ENCODE data around the gene CYP11A1. TPM values are rescaled to one million over a fixed set of nuclear protein-coding genes. Genes with fewer than 3 reads are reported as not detected.

Gene CYP11A1
- total and polyA plus RNA-seq, 4 donors = 0.15 to 0.97 (median 0.69) TPM

- Histone ChIP-seq H3K27ac (ENCODE audit: low read depth in 1 of 2, low read length in 1 of 2) (no peak overlapping the region), H3K27me3 (ENCODE audit: control insufficient read depth in 3 of 3, insufficient read depth in 3 of 3, low read length in 2 of 3) (peaks cover 0 to 5% (median 0%) of the 10 kb centered on the region in 3 donors), H3K4me3 (no peak overlapping the region), H3K9me3 (ENCODE audit: control insufficient read depth in 4 of 4, insufficient read depth in 3 of 4, low read length in 3 of 4) (peaks cover 0 to 2% (median 0%) of the 10 kb centered on the region in 4 donors), H3K9ac (ENCODE audit: insufficient read depth in 1 of 2, low read length in 2 of 2) (no peak overlapping the region), H3K4me1 (ENCODE audit: control insufficient read depth in 5 of 5, insufficient read depth in 5 of 5, low read length in 5 of 5) (no peaks in the 10 kb centered on the region), H3K36me3 (ENCODE audit: control insufficient read depth in 4 of 4, insufficient read depth in 4 of 4, low read length in 4 of 4) (no peaks in the 10 kb centered on the region)
- ATAC-seq (ENCODE audit: insufficient read depth, low FRiP score) (no peak), DNase-seq (no peak)
- TF ChIP-seq CTCF (IDR thresholded peaks at IDR 0.05; ENCODE audit: control extremely low read depth, extremely low read depth) = no peak
Measured at GRCh38 chr15:74289671-74290070, 77.8 kb downstream of the CYP11A1 start.

Small RNA genes lying within 50 kb of the gene (small RNA-seq; reads per million reads assigned to genes)
- gene MIR6881 (ENCODE audit: low replicate concordance) = not detected

Other genes with a start within 250 kb of the CYP11A1 start
- gene ISLR2, start 237.1 kb downstream of the CYP11A1 start, total RNA-seq = 10 to 100 TPM in 1 of 2 donors, under 1 TPM in 1; 0.31 to 10.2 TPM
- gene ISLR2, start 237.1 kb downstream of the CYP11A1 start, polyA plus RNA-seq = under 1 TPM; 0.31 to 0.51 TPM
- gene ISLR, start 193.9 kb downstream of the CYP11A1 start, total RNA-seq = 10 to 100 TPM; 14.6 to 30.4 TPM
- 10 to 100 TPM in 1 of 2 donors, 1 to 10 TPM in 1; 2.8 to 13.8 TPM for gene ISLR, start 193.9 kb downstream of the CYP11A1 start, polyA plus RNA-seq
- 1 to 10 TPM in 1 of 2 donors, under 1 TPM in 1; 0.40 to 2.6 TPM for gene STRA6, start 164.9 kb downstream of the CYP11A1 start, total RNA-seq
- 1 to 10 TPM in 1 of 2 donors, under 1 TPM in 1; 0.49 to 1.1 TPM for gene STRA6, start 164.9 kb downstream of the CYP11A1 start, polyA plus RNA-seq
- gene CCDC33, start 131.3 kb downstream of the CYP11A1 start, total RNA-seq = 10 to 100 TPM in 1 of 2 donors, 1 to 10 TPM in 1; 6.2 to 12.1 TPM
- 10 to 100 TPM in 1 of 2 donors, 1 to 10 TPM in 1; 4.3 to 14.1 TPM for gene CCDC33, start 131.3 kb downstream of the CYP11A1 start, polyA plus RNA-seq
- gene SEMA7A, start 66.3 kb upstream of the CYP11A1 start, total RNA-seq = 10 to 100 TPM in 1 of 2 donors, 1 to 10 TPM in 1; 7.1 to 15.0 TPM
- 1 to 10 TPM; 4.2 to 6.6 TPM for gene SEMA7A, start 66.3 kb upstream of the CYP11A1 start, polyA plus RNA-seq
- 10 to 100 TPM; 38.1 to 48.0 TPM for gene UBL7, start 93.5 kb upstream of the CYP11A1 start, total RNA-seq
- gene UBL7, start 93.5 kb upstream of the CYP11A1 start, polyA plus RNA-seq = 10 to 100 TPM; 31.8 to 42.6 TPM
- 10 to 100 TPM; 10.3 to 10.5 TPM for gene ARID3B, start 173.6 kb upstream of the CYP11A1 start, total RNA-seq
- 10 to 100 TPM in 1 of 2 donors, 1 to 10 TPM in 1; 6.6 to 10.1 TPM for gene ARID3B, start 173.6 kb upstream of the CYP11A1 start, polyA plus RNA-seq
- 10 to 100 TPM; 65.9 to 70.4 TPM for gene CLK3, start 248.2 kb upstream of the CYP11A1 start, total RNA-seq
- 10 to 100 TPM; 56.1 to 63.3 TPM for gene CLK3, start 248.2 kb upstream of the CYP11A1 start, polyA plus RNA-seq